GM18520 (cell line): ENCODE results near the gene EML1.
"Not testable (repeated sequence)": the region's sequence is repeated elsewhere in the genome, so short reads cannot be mapped to it uniquely, and the experiment has no call there.

Experiments
- ATAC-seq: cut with Tn5 transposase; IDR thresholded peaks from one replicate; pipeline ENCODE4 v1.9.1; 2021; ENCODE audit not compliant: unreplicated experiment

Gene EML1

DNA sequence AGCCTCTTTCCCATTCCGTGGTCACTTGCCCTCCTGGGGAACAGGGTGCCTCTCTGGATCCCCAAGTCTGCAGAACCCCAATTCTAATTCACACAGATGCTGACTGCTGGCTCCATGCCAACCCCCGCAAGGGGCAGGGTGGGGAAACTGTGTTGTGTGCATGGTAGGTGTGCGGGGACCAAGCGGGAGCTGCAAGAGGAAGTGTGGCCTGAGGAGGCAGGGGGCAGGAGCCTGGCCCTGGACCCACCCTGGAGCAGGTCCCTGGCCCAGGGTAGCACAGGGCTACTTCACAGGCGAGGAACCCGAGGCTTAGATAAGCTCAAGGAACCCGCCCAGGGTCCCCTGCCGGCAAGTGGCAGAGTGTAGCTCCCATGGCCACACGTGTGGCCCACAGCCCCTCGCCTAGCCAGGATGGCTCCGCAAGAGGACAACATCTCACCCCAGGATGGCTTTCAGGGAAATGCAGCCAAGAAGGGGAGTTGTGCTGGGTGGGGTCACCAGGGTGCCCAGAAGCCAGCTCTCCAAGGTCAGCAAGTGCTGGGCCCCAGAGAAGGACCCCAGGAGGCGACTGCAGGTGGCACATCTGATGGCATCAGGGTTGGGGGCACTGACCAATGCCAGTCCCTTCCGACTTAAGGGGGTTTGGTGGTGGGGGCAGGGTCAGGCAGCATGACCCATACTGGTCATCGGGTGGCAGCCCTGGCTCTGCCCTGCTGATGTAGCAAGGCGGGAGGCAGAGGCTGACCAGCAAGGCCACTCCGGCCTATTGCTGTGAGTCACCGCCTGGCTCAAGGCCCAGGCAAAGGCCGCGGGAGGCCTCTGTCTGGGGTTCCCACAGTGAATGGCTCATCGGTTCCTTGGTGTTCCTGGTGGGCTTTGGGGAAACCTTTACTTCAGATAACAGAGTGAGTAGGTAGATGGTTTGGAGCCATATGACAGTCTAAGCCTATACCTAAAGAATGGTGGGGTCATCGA lies 37.3 kb upstream of the EML1 start:
- no peak for ATAC-seq

DNA sequence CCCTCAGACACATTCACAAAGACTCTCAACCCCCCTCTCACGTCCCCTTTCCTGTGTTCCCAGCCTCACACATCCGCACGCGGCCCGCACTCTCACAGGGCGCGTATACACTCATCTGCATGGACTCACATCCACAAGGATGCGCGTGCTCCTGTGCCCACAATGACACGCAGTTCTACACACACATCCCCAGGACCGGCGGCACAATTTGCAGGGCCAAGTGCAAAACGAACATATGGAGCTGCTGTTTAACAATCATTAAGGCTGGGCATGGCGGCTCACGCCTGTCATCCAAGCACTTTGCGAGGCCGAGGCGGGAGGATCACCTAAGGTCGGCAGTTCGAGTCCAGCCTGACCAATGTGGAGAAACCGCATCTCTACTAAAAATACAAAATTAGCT lies 36.4 kb upstream of the EML1 start:
- no peak for ATAC-seq

DNA sequence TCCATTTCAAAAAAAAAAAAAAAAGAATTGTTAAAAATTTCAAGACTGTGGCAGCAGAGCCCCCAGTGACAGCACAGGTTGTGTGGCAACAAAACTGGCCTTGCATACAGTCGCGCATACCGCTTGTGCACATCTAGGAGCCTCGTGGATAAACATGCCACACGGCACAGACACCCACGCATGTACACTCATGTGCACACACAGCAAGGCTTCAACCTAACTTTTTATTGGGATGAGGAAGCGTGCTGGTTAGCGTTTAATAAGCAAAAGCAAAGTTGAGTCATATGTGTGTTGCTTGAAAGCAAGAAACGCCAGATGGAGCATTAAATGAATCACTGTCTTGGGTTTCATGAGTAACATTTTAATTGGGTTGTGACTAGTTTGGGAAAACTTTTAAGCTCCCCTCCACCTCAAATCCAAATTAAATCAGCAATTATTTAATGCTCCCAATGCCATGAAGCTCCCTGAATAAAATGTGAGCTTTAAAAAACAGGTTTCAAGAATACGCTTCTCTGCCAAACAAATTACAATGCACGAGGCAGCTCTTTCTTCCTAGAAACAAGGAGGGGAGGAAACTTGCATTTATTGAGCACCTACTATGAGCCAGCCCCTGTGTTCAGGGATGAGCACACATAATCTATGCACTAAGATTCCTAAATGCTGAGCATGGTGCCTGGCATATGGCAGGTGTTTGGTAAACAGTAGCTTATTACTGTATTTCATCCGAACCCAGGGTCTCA lies 35.7 kb upstream of the EML1 start:
- no peak for ATAC-seq

DNA sequence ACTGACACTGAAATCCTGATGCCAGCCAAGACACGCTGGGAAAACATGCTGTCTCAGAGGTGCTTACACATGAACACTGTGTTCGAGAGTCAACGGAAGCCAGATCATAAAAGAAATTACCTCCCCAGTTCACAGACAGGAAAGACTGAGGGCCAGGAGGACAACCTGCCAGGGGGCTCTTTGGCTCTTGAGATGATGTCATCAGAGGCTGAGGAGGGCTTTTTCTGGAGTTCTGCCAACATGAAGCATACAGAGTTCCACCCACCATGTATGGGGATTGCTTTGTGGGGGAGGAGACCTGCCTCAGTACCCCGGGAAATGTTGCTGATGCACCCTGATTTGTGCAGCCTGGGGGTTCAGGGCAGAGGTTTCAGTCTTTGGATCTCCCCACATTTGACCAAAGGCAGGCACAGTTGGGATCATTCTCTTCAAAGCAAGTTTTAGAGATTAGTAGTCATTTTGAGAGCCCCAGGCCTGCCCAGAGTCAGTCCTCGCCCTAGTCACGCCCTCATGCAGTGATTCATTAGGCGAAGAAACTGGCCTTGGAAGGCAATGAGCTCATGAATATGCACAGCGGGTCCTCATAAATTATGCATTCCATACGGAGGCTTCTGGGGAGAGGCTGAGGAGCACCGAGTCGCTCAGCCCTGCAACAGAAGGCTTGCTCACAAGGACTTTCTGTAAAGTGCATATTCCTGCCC lies 34.9 kb upstream of the EML1 start:
- no peak for ATAC-seq

DNA sequence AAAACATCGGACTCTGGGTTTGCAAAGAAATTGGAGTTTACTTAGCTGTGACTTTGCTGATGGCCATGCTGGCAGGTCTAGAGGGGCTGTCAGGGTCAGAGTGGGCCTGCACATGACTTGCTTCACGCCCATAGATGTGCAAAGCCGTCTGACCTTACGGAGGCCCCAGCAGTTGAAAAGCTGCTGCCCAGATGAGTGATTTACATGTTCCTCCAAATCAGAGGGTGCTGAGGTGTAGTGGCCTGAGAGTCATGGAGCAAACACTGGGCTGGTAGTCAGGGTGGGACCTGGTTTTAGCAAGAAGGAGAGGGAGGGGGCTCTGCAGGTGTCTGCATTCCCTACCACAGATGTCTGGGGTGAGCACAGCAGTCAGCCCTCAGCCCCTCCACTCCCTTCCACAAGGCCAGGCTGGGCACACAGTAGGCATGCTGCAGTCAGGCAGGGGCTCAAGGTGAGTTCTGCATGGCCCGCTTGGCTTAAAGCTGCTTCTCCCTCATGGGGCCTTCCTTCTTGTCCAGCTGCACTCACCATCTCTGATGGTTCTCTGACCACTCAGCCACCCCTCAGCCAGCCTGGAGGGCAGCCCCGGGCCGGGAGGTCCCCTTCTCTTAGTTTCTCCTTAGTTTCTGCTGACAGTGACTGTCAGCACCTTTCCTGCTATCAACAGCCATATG lies 34.2 kb upstream of the EML1 start:
- ATAC-seq: no peak

DNA sequence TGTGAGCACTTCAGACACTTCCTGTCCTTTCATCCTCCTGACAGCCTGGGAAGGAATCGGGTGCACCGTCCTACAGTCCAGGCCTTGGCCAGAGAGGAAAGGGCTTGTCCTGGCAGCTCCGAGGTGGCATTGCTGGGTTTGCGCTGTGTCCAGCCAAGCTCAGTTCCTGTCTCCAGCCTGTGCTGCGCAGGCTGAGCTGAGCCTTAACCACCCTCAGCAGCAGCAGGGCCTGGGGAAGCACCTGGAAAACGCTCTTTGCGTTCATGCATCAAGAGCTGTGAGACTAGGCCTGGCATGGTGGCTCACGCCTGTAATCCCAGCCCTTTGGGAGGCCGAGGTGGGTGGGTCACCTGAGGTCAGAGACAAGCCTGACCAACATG lies 33.7 kb upstream of the EML1 start:
- no peak for ATAC-seq

DNA sequence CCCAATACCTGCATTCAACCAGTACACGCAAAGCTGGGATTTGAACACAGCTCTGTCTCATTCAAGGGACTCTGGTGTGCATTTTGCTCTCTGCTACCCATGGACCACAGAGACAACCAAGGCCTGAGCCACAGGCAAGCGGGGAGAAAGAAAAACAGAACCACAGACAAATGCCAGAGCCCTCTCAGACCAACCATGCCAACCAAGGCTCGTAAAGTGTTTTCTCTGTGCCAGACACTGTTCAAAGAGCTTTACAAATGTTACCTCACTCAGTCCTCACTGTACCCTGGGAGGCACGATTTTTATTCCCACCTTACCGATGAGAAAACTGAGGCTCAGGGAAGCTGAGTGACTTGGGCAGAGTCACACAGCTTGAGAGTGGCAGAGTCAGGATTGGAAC lies 32.4 kb upstream of the EML1 start:
- ATAC-seq: no peak

DNA sequence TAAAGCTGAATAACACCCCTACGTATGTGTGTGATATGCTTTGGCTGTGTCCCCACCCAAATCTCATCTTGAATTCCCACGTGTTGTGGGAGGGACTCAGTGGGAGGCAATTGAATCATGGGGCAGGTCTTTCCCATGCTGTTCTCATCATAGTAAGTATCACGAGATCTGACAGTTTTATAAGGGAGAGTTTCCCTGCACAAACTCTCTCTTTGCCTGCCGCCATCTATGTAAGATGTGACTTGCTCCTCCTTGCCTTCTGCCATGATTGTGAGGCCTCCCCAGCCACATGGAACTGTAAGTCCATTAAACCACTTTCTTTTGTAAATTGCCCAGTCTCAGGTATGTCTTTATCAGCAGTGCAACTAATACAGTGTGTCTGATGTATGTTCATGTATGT lies 30.3 kb upstream of the EML1 start:
- not testable (repeated sequence) for ATAC-seq

DNA sequence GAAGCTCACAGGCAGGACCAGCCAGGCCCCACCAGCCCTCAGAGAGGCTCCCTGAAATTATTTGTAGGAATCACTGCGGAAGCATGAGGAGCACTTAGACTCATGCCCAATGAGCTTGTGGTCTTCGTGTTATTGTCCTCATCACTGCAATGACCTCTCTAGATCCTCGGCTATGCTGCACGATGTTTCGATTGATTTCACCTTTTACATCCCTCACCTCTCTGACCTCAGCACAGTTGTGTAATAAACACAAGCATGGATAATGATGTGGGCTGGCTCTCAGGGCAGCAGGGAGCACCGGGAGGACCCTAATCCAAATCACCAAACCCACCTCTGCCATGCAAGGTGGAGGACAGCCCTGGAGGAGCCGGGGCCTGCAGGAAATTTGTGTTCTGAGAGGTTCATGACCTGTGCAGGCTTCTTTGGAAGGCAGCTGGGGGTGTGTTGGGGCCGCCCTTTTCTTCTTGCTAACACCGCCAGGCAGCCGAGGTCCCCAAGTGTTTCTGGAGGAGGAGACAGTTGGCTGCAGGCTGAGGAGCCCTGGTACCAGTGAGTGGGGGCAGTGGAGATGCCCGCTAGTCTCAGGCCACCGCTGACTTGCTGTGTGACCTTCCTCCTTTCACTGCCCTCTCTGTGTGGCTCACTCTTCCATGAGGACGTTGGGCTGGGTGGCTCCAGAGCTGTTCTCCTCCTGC lies 29.5 kb upstream of the EML1 start:
- ATAC-seq: no peak

DNA sequence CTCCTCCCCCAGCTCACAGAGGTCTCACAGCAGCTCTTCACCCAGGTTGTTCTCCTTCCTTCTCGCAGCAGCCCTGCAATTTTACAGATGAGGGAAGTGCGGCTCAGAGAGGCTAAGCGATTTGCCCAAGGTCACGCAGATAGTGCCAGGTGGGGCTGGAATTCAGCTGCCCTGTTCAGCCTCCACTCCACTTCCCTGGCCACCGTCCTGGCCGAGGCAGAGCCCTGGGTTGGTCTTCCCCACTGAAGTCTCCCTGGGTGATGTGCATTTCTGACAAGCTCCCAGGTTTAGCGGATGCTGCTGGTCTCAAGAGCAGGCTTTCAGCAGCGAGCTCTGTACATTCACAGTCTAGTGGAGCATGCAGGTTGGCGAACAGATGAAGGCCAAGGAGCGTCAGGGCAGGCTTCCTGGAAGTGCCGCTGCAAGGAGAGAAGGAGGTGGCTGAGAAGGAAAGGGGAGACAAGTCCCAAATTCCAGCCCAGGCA lies 28.9 kb upstream of the EML1 start:
- no peak for ATAC-seq

DNA sequence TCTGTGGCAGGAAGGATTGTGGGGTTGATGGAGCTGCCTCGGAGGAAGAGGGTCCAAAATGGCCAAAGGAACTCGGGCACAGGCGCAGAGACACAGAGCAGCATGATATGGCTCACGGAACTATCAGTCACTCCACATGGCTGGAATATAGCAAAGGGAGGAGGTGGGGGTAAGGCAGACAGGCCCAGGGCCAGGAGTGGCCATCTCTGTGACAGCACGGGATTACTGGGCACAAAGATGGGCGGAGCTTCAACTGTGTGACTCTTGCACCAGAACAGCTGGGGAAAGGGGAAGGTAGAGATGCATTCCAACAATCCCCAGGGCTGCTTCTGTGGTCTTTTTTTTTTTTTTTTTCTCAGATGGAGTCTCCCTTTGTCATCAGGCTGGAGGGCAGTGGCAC lies 24.8 kb upstream of the EML1 start:
- ATAC-seq: no peak

DNA sequence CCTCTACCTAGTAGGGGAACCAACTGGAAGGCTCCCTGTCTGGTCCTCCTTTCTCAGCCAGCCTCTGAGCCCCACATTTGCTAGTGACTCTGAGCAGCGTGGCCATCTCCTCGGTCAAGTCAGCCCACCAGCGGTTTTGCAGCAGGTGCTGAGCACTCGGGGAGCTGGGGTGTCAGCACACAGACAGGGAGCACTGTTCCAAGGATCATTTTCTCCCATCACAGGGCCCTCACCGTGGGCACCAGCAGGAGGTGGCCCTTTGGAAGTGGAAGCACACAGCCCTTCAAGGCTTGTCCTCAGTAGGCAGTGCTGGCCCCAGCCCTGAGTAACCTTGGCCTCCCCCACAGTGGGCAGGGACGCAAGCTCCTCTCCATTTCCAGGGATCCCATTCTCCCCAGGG lies 24.1 kb upstream of the EML1 start:
- ATAC-seq: no peak

DNA sequence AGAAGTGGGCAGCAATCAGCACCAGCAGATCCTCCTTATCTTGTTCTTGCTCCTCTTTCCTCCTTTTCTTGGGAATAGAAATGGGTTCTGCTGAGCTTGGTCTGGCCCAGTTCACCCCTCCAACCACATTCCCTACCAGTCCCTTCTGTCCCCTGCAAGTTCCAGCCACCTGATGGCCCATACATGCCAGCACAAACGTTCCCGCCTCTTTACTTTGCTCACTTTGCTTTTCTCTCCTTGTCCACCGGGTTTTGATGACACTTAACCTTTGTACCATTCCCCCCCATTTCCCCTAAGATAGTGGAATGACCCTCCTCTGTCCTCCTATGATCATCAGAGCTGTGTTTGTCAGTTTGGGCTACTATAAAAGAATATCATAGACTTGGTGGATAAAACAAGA lies 23.4 kb upstream of the EML1 start:
- ATAC-seq: no peak

DNA sequence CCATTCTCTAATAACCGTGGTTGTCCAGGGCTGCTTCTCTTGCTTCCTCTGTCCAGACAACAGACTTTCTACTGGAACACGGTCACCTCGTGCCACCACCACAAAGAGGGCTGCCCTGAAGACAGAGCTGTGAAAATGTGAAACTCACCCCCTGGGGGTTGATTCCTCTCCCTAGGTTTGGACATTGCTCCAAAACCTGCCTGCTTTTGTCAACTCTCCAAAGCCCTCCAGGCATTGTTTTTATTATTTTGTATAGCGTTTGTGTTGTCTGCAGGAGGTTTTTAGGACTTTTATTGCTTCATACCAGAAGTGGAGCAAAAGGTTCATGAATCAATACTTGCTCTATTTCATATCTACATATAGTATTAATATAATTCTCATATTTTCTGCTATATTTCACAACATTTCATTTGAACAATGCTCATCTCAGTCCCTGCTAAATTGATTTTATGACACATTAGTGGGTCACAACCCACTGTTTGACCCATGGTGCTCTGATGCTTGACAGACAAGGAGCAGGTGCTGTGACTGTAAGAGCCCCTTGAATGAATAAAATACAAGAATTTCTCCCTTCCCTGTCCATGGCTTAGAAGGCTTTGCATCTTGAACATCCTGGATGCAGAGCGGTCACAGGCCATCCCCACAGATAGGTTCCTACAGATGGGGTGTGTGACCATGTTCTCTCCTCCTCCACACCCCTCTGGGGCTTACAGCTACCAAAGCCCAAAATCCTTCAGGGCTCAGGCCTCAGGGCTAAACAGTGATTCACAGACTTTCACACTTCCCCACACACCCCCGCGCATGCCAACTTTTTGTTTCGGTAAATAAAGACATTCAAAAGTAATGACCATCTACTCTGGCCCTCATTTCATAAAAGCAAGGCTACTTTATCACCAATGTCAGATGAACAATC lies 20.6 kb upstream of the EML1 start:
- ATAC-seq: no peak

DNA sequence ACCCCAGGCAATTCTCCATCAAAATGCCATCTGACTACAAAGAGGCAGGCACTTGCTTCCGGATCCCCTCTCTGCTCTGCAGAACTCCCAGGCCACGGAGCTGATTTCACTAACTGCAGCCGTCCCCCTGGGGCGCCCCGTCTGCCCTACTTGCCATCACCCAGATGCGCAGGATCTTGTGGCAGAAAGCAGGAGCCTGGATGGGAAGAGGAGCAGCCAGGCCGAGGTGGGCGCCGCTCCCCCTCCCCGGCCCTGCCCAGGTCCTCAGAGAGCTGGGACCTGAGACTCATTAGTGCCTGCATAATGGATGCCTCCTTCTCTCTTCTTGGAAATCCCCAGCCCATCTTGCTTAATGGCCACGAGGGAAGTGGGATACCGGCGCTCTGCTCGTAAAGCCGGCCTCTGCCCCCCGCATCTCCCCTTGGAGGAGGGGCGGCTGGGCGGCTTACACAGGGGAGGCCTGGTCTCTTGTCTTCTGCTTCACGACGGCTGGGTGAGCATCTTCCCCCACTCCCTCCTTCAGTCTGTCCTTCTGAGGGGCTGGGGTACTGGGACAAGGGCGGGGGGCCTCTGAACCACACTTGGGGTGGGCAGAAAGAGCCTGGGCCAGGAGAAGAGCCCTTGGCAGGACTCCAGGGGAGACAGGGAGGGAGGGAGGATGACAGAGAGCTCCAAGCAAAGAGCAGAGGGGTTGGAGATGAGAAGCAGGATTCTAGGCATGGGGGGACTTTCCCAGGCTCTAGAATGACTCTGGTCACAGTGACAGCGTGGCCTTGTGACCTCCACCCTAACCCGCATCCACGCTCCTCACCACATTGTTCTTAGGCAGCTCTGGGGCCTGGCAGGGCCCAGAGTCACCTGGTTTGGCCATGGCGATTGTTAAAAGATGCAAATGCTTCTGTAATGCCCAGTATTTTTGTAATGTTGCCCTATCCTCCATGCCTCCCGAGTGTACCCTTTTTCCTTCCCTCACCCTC lies 19.4 kb upstream of the EML1 start:
- no peak for ATAC-seq

DNA sequence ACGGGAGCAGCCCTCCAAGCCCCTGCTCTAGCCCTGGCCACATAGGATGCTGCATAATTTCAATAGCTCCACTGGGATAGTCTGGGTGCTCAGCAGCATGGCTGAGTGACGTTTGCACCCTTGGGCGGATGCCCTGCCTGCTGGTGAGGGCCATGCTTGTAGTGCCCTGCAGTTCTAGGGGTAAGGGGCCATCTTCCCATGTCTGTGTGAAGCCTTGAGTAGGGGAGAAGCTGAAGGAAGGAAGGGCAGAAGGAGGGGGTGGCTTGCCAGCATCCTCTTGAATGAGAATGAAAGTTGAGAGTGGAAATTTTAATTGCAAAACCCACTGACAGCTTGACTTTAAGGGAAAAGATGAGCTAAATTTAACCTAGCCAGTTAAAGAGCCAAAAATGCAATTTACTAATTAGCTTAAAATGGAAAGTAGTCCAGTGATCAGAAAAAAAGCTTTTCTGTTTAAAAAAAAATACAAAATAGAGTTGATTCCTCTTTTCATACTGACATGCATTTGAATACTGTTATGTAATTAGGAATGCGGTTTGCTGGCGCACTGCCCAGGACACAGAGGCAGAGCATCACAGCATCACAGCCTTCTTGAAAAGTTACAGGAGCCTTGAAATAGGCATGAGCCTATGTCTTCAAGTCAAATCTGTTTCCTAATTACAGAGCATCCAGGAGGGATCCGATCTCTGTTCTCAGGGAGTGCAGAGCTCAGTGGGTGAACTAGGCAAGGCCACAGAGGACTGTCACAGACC lies 18.5 kb upstream of the EML1 start:
- no peak for ATAC-seq

DNA sequence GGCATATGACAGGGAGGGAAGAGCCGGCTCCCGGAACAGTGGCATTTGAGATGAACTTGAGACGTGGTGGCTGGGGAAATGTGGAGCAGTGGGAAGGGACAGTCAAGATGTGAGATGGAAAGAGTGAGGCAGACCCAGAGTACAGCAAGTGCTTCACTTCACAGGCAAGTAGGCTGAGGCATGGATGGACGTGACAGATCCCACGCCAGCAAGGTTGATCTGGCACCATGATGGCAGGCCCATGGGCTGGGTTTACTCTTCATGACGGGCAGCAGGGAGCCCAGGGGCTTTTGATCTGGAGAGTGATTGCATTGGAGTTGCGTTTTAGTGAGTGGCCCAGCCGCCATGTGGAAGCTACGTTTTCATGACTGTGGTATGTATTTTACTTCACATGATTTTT lies 17.9 kb upstream of the EML1 start:
- ATAC-seq: no peak
